ENCODE data around the gene SOX18. TPM values are rescaled to one million over a fixed set of nuclear protein-coding genes. Genes with fewer than 3 reads are reported as not detected.
A peak's percentile ranks its signal among the peaks of the same experiment; 100 is the strongest.

SOX18 gene
- total and polyA plus RNA-seq, 2 of the 13 experiments (the other 11 are each of a cell fraction or from before 2014, with no cell fraction given): 1.6 to 1.9 TPM

- TF ChIP-seq ZNF318 (CRISPR knock-in tag; IDR thresholded peaks at IDR 0.05): peak; percentile 75; the same call in 1 of the 2 replicates
- TF ChIP-seq PHF5A (CRISPR knock-in tag; IDR thresholded peaks at IDR 0.05; ENCODE audit: low read depth, unreplicated experiment): peak; percentile 86
- peak; percentile 54 for TF ChIP-seq CTCF (CRISPR knock-in tag; IDR thresholded peaks at IDR 0.05)
- TF ChIP-seq ZSCAN5A (CRISPR knock-in tag; IDR thresholded peaks at IDR 0.05; ENCODE audit: borderline replicate concordance): no peak
- peak; percentile 96; the same call in 1 of the 2 replicates for TF ChIP-seq REL (CRISPR knock-in tag; conservative IDR thresholded peaks at IDR 0.05)
- TF ChIP-seq ZNF574 (CRISPR knock-in tag; IDR thresholded peaks at IDR 0.05): peak; percentile 85
- TF ChIP-seq ZMAT3 (CRISPR knock-in tag; conservative IDR thresholded peaks at IDR 0.05): peak; percentile 61; the same call in 1 of the 2 replicates
- peak; percentile 31; the same call in 1 of the 2 replicates for TF ChIP-seq TSC22D2 (CRISPR knock-in tag; IDR thresholded peaks at IDR 0.05; ENCODE audit: borderline replicate concordance)
- no peak for TF ChIP-seq MAFG (CRISPR knock-in tag; IDR thresholded peaks at IDR 0.05)
- peak; percentile 66 for TF ChIP-seq RARA (CRISPR knock-in tag; IDR thresholded peaks at IDR 0.05)
- TF ChIP-seq PCBP2 (optimal IDR thresholded peaks at IDR 0.05; ENCODE audit: low read depth, low read length, poor library complexity, severe bottlenecking): no peak
- TF ChIP-seq TBX3 (IDR thresholded peaks at IDR 0.05; ENCODE audit: borderline replicate concordance): no peak
Measured at GRCh38 chr20:64035933-64036345, 13.5 kb downstream of the SOX18 start, which contains the start of gene C20orf204 (continued).

Measured in HepG2 (cell line).